HCT116 (cell line): ENCODE measurements around the gene FAF2. TPM values are rescaled to one million over a fixed set of nuclear protein-coding genes. Genes with fewer than 3 reads are reported as not detected.

Source experiments
- ATAC-seq: fragments of 200-7000 bp; cut with Tn5 transposase; 2 replicates; pipeline ENCODE4 v1.9.1; 2020; ENCODE audit warnings: mild to moderate bottlenecking, moderate library complexity
- BruUV-seq: library from RNA; stranded (reverse); fragments of 400-500 nt; replicated peaks from 2 replicates; lab custom pipeline; 2021; lab: Mats Ljungman, UMichigan
- CTCF ChIA-PET: fragments of 300-600 bp; sonication (Branson Sonifier 250); formaldehyde crosslinking; loops from one replicate; lab custom pipeline; 2021; ENCODE audit warnings: antibody characterized with exemption; lab: Charles Lee
- POLR2A ChIA-PET: fragments of 300-600, 350-600 bp; sonication (Branson Sonifier 250); formaldehyde crosslinking; loops from one replicate; lab custom pipeline; 2021; ENCODE audit warnings: antibody characterized with exemption; lab: Charles Lee
- RAD21 ChIA-PET, 2 experiments: fragments of 300-600 bp; sonication (Branson Sonifier 250); formaldehyde crosslinking; loops; one replicate each; lab custom pipeline; 2023; ENCODE audit warnings: low total read pairs in 2 of 2; ENCODE audit not compliant: uncharacterized antibody in 2 of 2, unreplicated experiment in 2 of 2, low non-redundant PET in 1 of 2; lab: Charles Lee
- DNase-seq: peaks from one replicate; pipeline ENCODE4 v3.0.0-alpha.2; 2010; ENCODE audit warnings: low read depth, low spot score
- H2AFZ ChIP-seq: fragments of 200-600 bp; shearing (Covaris generic), sonication (generic); 2 replicates; pipeline ENCODE4 v1.6.1; 2017; ENCODE audit warnings: low read depth, mixed run types, mixed read lengths, antibody characterized with exemption, low read length; ENCODE audit not compliant: poor library complexity, severe bottlenecking
- H3K27ac ChIP-seq: 2 replicates; pipeline ENCODE4 v1.5.1; 2012; ENCODE audit warnings: low read depth, low read length
- H3K27me3 ChIP-seq: fragments of 200-600 bp; sonication (generic); 2 replicates; pipeline ENCODE4 v1.6.1; 2016; ENCODE audit warnings: mixed run types, low read length, mixed read lengths; ENCODE audit not compliant: insufficient read depth
- H3K36me3 ChIP-seq, 2 experiments: fragments of 200-500 bp in 1 of 2; fragments of 200-600 bp in 1 of 2; sonication (Bioruptor generic) in 1 of 2; sonication (generic) in 1 of 2; 2 replicates each; pipeline versions ENCODE4 v1.5.1 to v1.6.1; 2014 to 2016; ENCODE audit warnings: low read length in 2 of 2, inconsistent platforms in 1 of 2, mixed read lengths in 1 of 2, mixed run types in 1 of 2; ENCODE audit not compliant: insufficient read depth in 2 of 2, control insufficient read depth in 1 of 2
- H3K4me1 ChIP-seq, 2 experiments: fragments of 200-600 bp in 1 of 2; sonication (generic) in 1 of 2; 2 replicates each; pipeline versions ENCODE4 v1.5.1 to v1.6.1; 2012 to 2017; ENCODE audit warnings: low read length in 2 of 2, inconsistent platforms in 1 of 2, mild to moderate bottlenecking in 1 of 2, mixed read lengths in 1 of 2, mixed run types in 1 of 2, moderate library complexity in 1 of 2; ENCODE audit not compliant: insufficient read depth in 2 of 2, control insufficient read depth in 1 of 2
- H3K4me2 ChIP-seq: fragments of 200-600 bp; sonication (generic); 2 replicates; pipeline ENCODE4 v1.6.1; 2017; ENCODE audit warnings: mixed run types, low read length, mixed read lengths
- H3K4me3 ChIP-seq, 2 experiments: fragments of 200-600 bp in 1 of 2; sonication (generic) in 1 of 2; replicated peaks in 1 of 2; 2 replicates each; pipeline ENCODE4 v1.5.1; 2011 to 2016; ENCODE audit warnings: low read length in 2 of 2, control low read depth in 1 of 2, low read depth in 1 of 2, mild to moderate bottlenecking in 1 of 2, mixed read lengths in 1 of 2, mixed run types in 1 of 2
- H3K79me2 ChIP-seq: fragments of 200-600 bp; sonication (generic); 2 replicates; pipeline ENCODE4 v1.6.1; 2017; ENCODE audit warnings: mild to moderate bottlenecking, mixed run types, low read length, moderate library complexity, mixed read lengths; ENCODE audit not compliant: insufficient read depth
- H3K9ac ChIP-seq: fragments of 200-600 bp; sonication (generic); 2 replicates; pipeline ENCODE4 v1.6.1; 2016; ENCODE audit warnings: low read length, mixed read lengths
- H3K9me2 ChIP-seq: fragments of 200-600 bp; sonication (generic), shearing (Covaris generic); 2 replicates; pipeline ENCODE4 v1.6.1; 2017; ENCODE audit warnings: mixed run types, mild to moderate bottlenecking, moderate library complexity; ENCODE audit not compliant: insufficient read depth
- H3K9me3 ChIP-seq, 2 experiments: fragments of 200-500 bp in 1 of 2; fragments of 200-600 bp in 1 of 2; sonication (Bioruptor generic) in 1 of 2; sonication (generic) in 1 of 2; 2 replicates each; pipeline ENCODE4 v1.6.1; 2014 to 2017; ENCODE audit warnings: low read length in 2 of 2, mixed read lengths in 2 of 2, inconsistent platforms in 1 of 2, low read depth in 1 of 2, mild to moderate bottlenecking in 1 of 2, mixed run types in 1 of 2, moderate library complexity in 1 of 2; ENCODE audit not compliant: control insufficient read depth in 1 of 2, insufficient read depth in 1 of 2
- H4K20me1 ChIP-seq: fragments of 200-600 bp; sonication (generic), shearing (Covaris generic); 2 replicates; pipeline ENCODE4 v1.6.1; 2017; ENCODE audit warnings: mixed run types, mild to moderate bottlenecking, moderate library complexity; ENCODE audit not compliant: insufficient read depth
- ATF3 ChIP-seq: IDR thresholded peaks from 2 replicates; pipeline ENCODE4 v1.6.1; 2012
- CTCF ChIP-seq, 3 experiments: fragments of 200-600 bp in 1 of 3; sonication (generic) in 1 of 3; IDR thresholded peaks in 2 of 3; conservative IDR thresholded peaks in 1 of 3; 2 replicates each; pipeline ENCODE4 v1.5.1; 2012 to 2017; ENCODE audit warnings: low read depth in 2 of 3, low read length in 2 of 3, antibody characterized with exemption in 1 of 3, borderline replicate concordance in 1 of 3, control low read depth in 1 of 3, mild to moderate bottlenecking in 1 of 3, mixed read lengths in 1 of 3, mixed run types in 1 of 3, moderate library complexity in 1 of 3; ENCODE audit not compliant: insufficient read depth in 1 of 3
- EGR1 ChIP-seq: IDR thresholded peaks from 2 replicates; pipeline ENCODE4 v1.6.1; 2012; ENCODE audit warnings: low read depth
- EZH2 ChIP-seq: fragments of 200-600 bp; sonication (generic); IDR thresholded peaks from 2 replicates; pipeline ENCODE4 v1.6.1; 2017; ENCODE audit warnings: antibody characterized with exemption, mixed run types
- EZH2phosphoT487 ChIP-seq: fragments of 200-600 bp; IDR thresholded peaks from 2 replicates; pipeline ENCODE4 v1.6.1; 2018; ENCODE audit warnings: antibody characterized with exemption, borderline replicate concordance
- JUND ChIP-seq: IDR thresholded peaks from 2 replicates; pipeline ENCODE4 v1.6.1; 2012
- POLR2A ChIP-seq: IDR thresholded peaks from 2 replicates; pipeline ENCODE4 v1.7.0; 2011; ENCODE audit warnings: borderline replicate concordance; ENCODE audit not compliant: insufficient read depth, insufficient read length; ENCODE audit errors: extremely low read depth
- RAD21 ChIP-seq: IDR thresholded peaks from 2 replicates; pipeline ENCODE4 v1.6.1; 2012; ENCODE audit warnings: low read depth, mild to moderate bottlenecking
- SIN3A ChIP-seq: IDR thresholded peaks from 2 replicates; pipeline ENCODE4 v1.6.1; 2012; ENCODE audit warnings: low read depth
- SP1 ChIP-seq: IDR thresholded peaks from 2 replicates; pipeline ENCODE4 v1.6.1; 2012; ENCODE audit warnings: low read depth
- SRF ChIP-seq: IDR thresholded peaks from 2 replicates; pipeline ENCODE4 v1.6.1; 2012; ENCODE audit warnings: low read depth
- ZFX ChIP-seq: fragments of 450-650 bp; IDR thresholded peaks from 2 replicates; pipeline ENCODE4 v1.6.1; 2017
- intact Hi-C: fragments of 100-400 bp; cut with micrococcal nuclease; formaldehyde crosslinking; loops from 2 replicates; pipeline ENCODE4 v1.10.0; 2022
- total RNA-seq: library from RNA; stranded (reverse); gene quantifications from one replicate; pipeline ENCODE4 v1.2.1, GENCODE V29; 2021; ENCODE audit not compliant: unreplicated experiment

The FAF2 gene
- total RNA-seq, 1 experiment from 2014 or later = 51.9 TPM

GRCh38 chr5:176524138-176524537, 76.0 kb downstream of the FAF2 start (continued):
- TF ChIP-seq EGR1 (no peak), CTCF (IDR thresholded peaks at IDR 0.05 in 2 of 3, conservative IDR thresholded peaks at IDR 0.05 in 1 of 3; ENCODE audit: borderline replicate concordance in 1 of 3, insufficient read depth in 1 of 3, low read depth in 2 of 3, low read length in 2 of 3) (no peak), RAD21 (no peak)

- H3K9me3 ChIP-seq = no peaks in the 10 kb centered on the region
- POLR2A ChIA-PET = interaction anchor here (2.0 kb wide), 1 partner anchor 12 kb away, joined by 5 read pairs; the partner anchor contains the start of gene RNF44
- no TSS peak for BruUV-seq
These were observed 76.8 kb downstream of the FAF2 start for GRCh38 chr5:176524987-176525386.

More at GRCh38 chr5:176524987-176525386, 76.8 kb downstream of the FAF2 start:
- H4K20me1 ChIP-seq = no peaks in the 10 kb centered on the region
- no peak overlapping the region for H3K4me2 ChIP-seq
- TF ChIP-seq ATF3 = no peak
- no peak for TF ChIP-seq CTCF (IDR thresholded peaks at IDR 0.05 in 2 of 3, conservative IDR thresholded peaks at IDR 0.05 in 1 of 3; ENCODE audit: borderline replicate concordance in 1 of 3, insufficient read depth in 1 of 3, low read depth in 2 of 3, low read length in 2 of 3)
- TF ChIP-seq SIN3A = no peak
- TF ChIP-seq ZFX = no peak
- TF ChIP-seq EZH2 = no peak
- TF ChIP-seq SRF = no peak
- TF ChIP-seq SP1 = no peak
- no peak for TF ChIP-seq POLR2A
- no peak for TF ChIP-seq JUND
- TF ChIP-seq EZH2phosphoT487 = no peak
- DNase-seq = no peak
- no peaks in the 10 kb centered on the region for H3K79me2 ChIP-seq
- peaks cover 3 to 18% of the 10 kb centered on the region in 2 experiments; a peak in 2 of 4 replicates for H3K36me3 ChIP-seq
- intact Hi-C loops = no loop called here
- no peak overlapping the region for H3K9ac ChIP-seq
- ATAC-seq = no peak
- H3K27ac ChIP-seq = no peak overlapping the region
- no peaks in the 10 kb centered on the region for H3K27me3 ChIP-seq
- H2AFZ ChIP-seq = no peak overlapping the region
- no peak overlapping the region for H3K4me3 ChIP-seq
- no peaks in the 10 kb centered on the region for H3K4me1 ChIP-seq
- CTCF ChIA-PET = no interaction called here
- RAD21 ChIA-PET = no interaction called here
- H3K9me2 ChIP-seq = no peaks in the 10 kb centered on the region
